ENCODE results near the gene TSHZ3. TPM values are rescaled to one million over a fixed set of nuclear protein-coding genes. Genes with fewer than 3 reads are reported as not detected.

The TSHZ3 gene
- total RNA-seq, 1 donor, result 7.6 TPM

- peaks cover 8% of the 10 kb centered on the region for H3K36me3 ChIP-seq (ENCODE audit: insufficient read depth, low read length)
- peaks cover 11% of the 10 kb centered on the region for H3K4me1 ChIP-seq (ENCODE audit: insufficient read depth, low read length)
- no peak overlapping the region for H3K27ac ChIP-seq (ENCODE audit: low read depth, low read length)
- peaks cover 38% of the 10 kb centered on the region for H4K20me1 ChIP-seq (ENCODE audit: insufficient read depth, low read length)
- H3K79me2 ChIP-seq (ENCODE audit: insufficient read depth, low read length), result peaks cover 73% of the 10 kb centered on the region
- H3K27me3 ChIP-seq (ENCODE audit: insufficient read depth, low read length), result no peaks in the 10 kb centered on the region
- H2AFZ ChIP-seq (ENCODE audit: low read length), result no peak overlapping the region
- no peak overlapping the region for H3K4me2 ChIP-seq (ENCODE audit: insufficient read depth, low read length)
- no peak overlapping the region for H3K4me3 ChIP-seq (ENCODE audit: insufficient read depth, low read length)
- TF ChIP-seq CTCF (IDR thresholded peaks at IDR 0.05; ENCODE audit: extremely low read depth, low read depth, low read length), result no peak
- no peak for DNase-seq (ENCODE audit: insufficient read length, low spot score, missing footprints)
- no peaks in the 10 kb centered on the region for H3K9me3 ChIP-seq (ENCODE audit: low read depth, low read length)
These were observed 2.8 kb downstream of the TSHZ3 start for GRCh38 chr19:31346184-31347059.

GRCh38 chr19:31344403-31344802, 4.8 kb downstream of the TSHZ3 start:
- Histone ChIP-seq H3K9me3 (ENCODE audit: low read depth, low read length) (no peaks in the 10 kb centered on the region), H3K4me1 (ENCODE audit: insufficient read depth, low read length) (peaks cover 11% of the 10 kb centered on the region), H3K27me3 (ENCODE audit: insufficient read depth, low read length) (no peaks in the 10 kb centered on the region), H3K4me2 (ENCODE audit: insufficient read depth, low read length) (no peak overlapping the region), H3K4me3 (ENCODE audit: insufficient read depth, low read length) (no peak overlapping the region), H3K79me2 (ENCODE audit: insufficient read depth, low read length) (peaks cover 93% of the 10 kb centered on the region), H4K20me1 (ENCODE audit: insufficient read depth, low read length) (peaks cover 49% of the 10 kb centered on the region), H2AFZ (ENCODE audit: low read length) (no peak overlapping the region), H3K36me3 (ENCODE audit: insufficient read depth, low read length) (peaks cover 12% of the 10 kb centered on the region), H3K27ac (ENCODE audit: low read depth, low read length) (no peak overlapping the region)
- no peak for DNase-seq (ENCODE audit: insufficient read length, low spot score, missing footprints)
- TF ChIP-seq CTCF (IDR thresholded peaks at IDR 0.05; ENCODE audit: extremely low read depth, low read depth, low read length), result no peak

GRCh38 chr19:31342926-31343325, 6.3 kb downstream of the TSHZ3 start:
- Histone ChIP-seq H3K27ac (ENCODE audit: low read depth, low read length) (no peak overlapping the region), H3K79me2 (ENCODE audit: insufficient read depth, low read length) (peaks cover 96% of the 10 kb centered on the region), H3K4me3 (ENCODE audit: insufficient read depth, low read length) (no peak overlapping the region), H3K9me3 (ENCODE audit: low read depth, low read length) (no peaks in the 10 kb centered on the region), H3K36me3 (ENCODE audit: insufficient read depth, low read length) (peaks cover 12% of the 10 kb centered on the region), H3K4me1 (ENCODE audit: insufficient read depth, low read length) (peaks cover 8% of the 10 kb centered on the region), H3K4me2 (ENCODE audit: insufficient read depth, low read length) (no peak overlapping the region), H4K20me1 (ENCODE audit: insufficient read depth, low read length) (peaks cover 46% of the 10 kb centered on the region), H3K27me3 (ENCODE audit: insufficient read depth, low read length) (no peaks in the 10 kb centered on the region), H2AFZ (ENCODE audit: low read length) (no peak overlapping the region)
- no peak for DNase-seq (ENCODE audit: insufficient read length, low spot score, missing footprints)
- TF ChIP-seq CTCF (IDR thresholded peaks at IDR 0.05; ENCODE audit: extremely low read depth, low read depth, low read length), result no peak

Data from osteoblast (primary cell).